ENCODE measurements around the gene PIN1.

The PIN1 gene

GRCh38 chr19:9868983-9869617 lies 34.0 kb downstream of the PIN1 start:
- FAIRE-seq: no peak
- no peak for DNase-seq (ENCODE audit: insufficient read length, low spot score)
- TF ChIP-seq CTCF (IDR thresholded peaks at IDR 0.05; ENCODE audit: insufficient read depth, missing control alignments): no peak

GRCh38 chr19:9871626-9872338 lies 36.7 kb downstream of the PIN1 start:
- FAIRE-seq: no peak
- no peak for DNase-seq (ENCODE audit: insufficient read length, low spot score)
- TF ChIP-seq CTCF (IDR thresholded peaks at IDR 0.05; ENCODE audit: insufficient read depth, missing control alignments): no peak

- no peak for TF ChIP-seq CTCF (IDR thresholded peaks at IDR 0.05; ENCODE audit: insufficient read depth, missing control alignments)
- no peak for FAIRE-seq
- DNase-seq (ENCODE audit: insufficient read length, low spot score): no peak
Observed at GRCh38 chr19:9872618-9873242, 37.6 kb downstream of the PIN1 start.

- TF ChIP-seq CTCF (IDR thresholded peaks at IDR 0.05; ENCODE audit: insufficient read depth, missing control alignments): no peak
- DNase-seq (ENCODE audit: insufficient read length, low spot score) (no peak), FAIRE-seq (no peak)
Observed at GRCh38 chr19:9875031-9875627, 40.0 kb downstream of the PIN1 start.

- no peak for DNase-seq (ENCODE audit: insufficient read length, low spot score)
- TF ChIP-seq CTCF (IDR thresholded peaks at IDR 0.05; ENCODE audit: insufficient read depth, missing control alignments): no peak
Observed at GRCh38 chr19:9875796-9876195, 40.7 kb downstream of the PIN1 start.

GRCh38 chr19:9877780-9878510 lies 42.8 kb downstream of the PIN1 start:
- DNase-seq (ENCODE audit: insufficient read length, low spot score) (no peak), FAIRE-seq (no peak)
- TF ChIP-seq CTCF (IDR thresholded peaks at IDR 0.05; ENCODE audit: insufficient read depth, missing control alignments): no peak

More at GRCh38 chr19:9875796-9876195, 40.7 kb downstream of the PIN1 start:
- no peak for FAIRE-seq

Measured in D721Med (cell line).